H1 (cell line): Measurements from ENCODE around the gene TMEM125.

Source experiments
- BRCA1 ChIP-seq: IDR thresholded peaks from 2 replicates; pipeline ENCODE4 v1.6.1; 2012; ENCODE audit warnings: low read depth, low read length, improper control_type of control experiment
- CEBPB ChIP-seq: IDR thresholded peaks from 2 replicates; pipeline ENCODE4 v1.6.1; 2012; ENCODE audit warnings: low read depth, low read length
- EP300 ChIP-seq, 2 experiments: IDR thresholded peaks; 1 replicate in 1 of 2; 2 replicates in 1 of 2; pipeline ENCODE4 v1.6.1; 2011 to 2012; ENCODE audit warnings: low read depth in 2 of 2, low read length in 2 of 2, mild to moderate bottlenecking in 2 of 2, borderline replicate concordance in 1 of 2, inconsistent platforms in 1 of 2, moderate library complexity in 1 of 2
- POLR2A ChIP-seq, 2 experiments: IDR thresholded peaks; 1 replicate in 1 of 2; 2 replicates in 1 of 2; pipeline ENCODE4 v1.6.1; 2011; ENCODE audit warnings: low read depth in 2 of 2, low read length in 2 of 2, mild to moderate bottlenecking in 2 of 2; ENCODE audit errors: control extremely low read depth in 1 of 2
- RAD21 ChIP-seq, 2 experiments: IDR thresholded peaks in 1 of 2; conservative IDR thresholded peaks in 1 of 2; 2 replicates each; pipeline ENCODE4 v1.6.1; 2011; ENCODE audit warnings: low read depth in 2 of 2, low read length in 2 of 2, improper control_type of control experiment in 1 of 2, inconsistent platforms in 1 of 2, mild to moderate bottlenecking in 1 of 2, moderate library complexity in 1 of 2
- SP2 ChIP-seq: IDR thresholded peaks from 2 replicates; pipeline ENCODE4 v1.6.1; 2012; ENCODE audit warnings: mild to moderate bottlenecking, low read length, inconsistent platforms
- TF ChIP-seq, protein P1 (sequence below), 3 experiments: IDR thresholded peaks; 1 replicate in 2 of 3; 2 replicates in 1 of 3; pipeline versions ENCODE4 v1.5.1 to v1.6.1; 2011; ENCODE audit warnings: low read length in 3 of 3, mild to moderate bottlenecking in 3 of 3, inconsistent platforms in 2 of 3, low read depth in 1 of 3, moderate library complexity in 1 of 3; ENCODE audit not compliant: insufficient read depth in 1 of 3; ENCODE audit errors: control extremely low read depth in 1 of 3

DNA sequence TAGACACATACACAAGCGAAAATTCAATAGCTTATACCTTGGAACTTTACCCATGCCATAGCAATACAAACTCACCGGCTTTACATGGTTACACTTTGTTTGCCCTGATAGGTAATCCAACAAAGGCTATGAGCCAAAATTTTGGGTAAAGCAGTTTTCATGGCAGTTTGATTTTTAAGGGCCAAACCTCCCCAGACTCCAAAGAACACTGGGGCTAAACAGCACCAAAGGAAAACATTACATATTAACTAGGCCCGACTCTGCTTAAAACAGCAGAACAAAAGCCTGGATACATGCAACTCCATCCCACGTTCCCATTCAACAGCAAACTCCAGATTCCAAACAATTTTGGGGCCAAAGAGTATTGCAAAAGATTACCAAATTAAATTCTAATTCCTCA is 4.4 kb upstream of the TMEM125 start:
- TF ChIP-seq BRCA1 (no peak), CEBPB (no peak), SP2 (no peak), POLR2A (IDR thresholded peaks at IDR 0.05; ENCODE audit: control extremely low read depth in 1 of 2, low read depth in 2 of 2, low read length in 2 of 2) (no peak), RAD21 (IDR thresholded peaks at IDR 0.05 in 1 of 2, conservative IDR thresholded peaks at IDR 0.05 in 1 of 2; ENCODE audit: low read depth in 2 of 2, low read length in 2 of 2) (no peak), EP300 (IDR thresholded peaks at IDR 0.05; ENCODE audit: borderline replicate concordance in 1 of 2, low read depth in 2 of 2, low read length in 2 of 2) (no peak)
- TF ChIP-seq, protein P1, sequence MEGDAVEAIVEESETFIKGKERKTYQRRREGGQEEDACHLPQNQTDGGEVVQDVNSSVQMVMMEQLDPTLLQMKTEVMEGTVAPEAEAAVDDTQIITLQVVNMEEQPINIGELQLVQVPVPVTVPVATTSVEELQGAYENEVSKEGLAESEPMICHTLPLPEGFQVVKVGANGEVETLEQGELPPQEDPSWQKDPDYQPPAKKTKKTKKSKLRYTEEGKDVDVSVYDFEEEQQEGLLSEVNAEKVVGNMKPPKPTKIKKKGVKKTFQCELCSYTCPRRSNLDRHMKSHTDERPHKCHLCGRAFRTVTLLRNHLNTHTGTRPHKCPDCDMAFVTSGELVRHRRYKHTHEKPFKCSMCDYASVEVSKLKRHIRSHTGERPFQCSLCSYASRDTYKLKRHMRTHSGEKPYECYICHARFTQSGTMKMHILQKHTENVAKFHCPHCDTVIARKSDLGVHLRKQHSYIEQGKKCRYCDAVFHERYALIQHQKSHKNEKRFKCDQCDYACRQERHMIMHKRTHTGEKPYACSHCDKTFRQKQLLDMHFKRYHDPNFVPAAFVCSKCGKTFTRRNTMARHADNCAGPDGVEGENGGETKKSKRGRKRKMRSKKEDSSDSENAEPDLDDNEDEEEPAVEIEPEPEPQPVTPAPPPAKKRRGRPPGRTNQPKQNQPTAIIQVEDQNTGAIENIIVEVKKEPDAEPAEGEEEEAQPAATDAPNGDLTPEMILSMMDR (IDR thresholded peaks at IDR 0.05; ENCODE audit: control extremely low read depth in 1 of 3, insufficient read depth in 1 of 3, low read depth in 1 of 3, low read length in 3 of 3), result no peak
